HG03439 (cell line): ENCODE data around the gene ISG20.
"Not testable (repeated sequence)": the region's sequence is repeated elsewhere in the genome, so short reads cannot be mapped to it uniquely, and the experiment has no call there.

Experiments used
- ATAC-seq: cut with Tn5 transposase; IDR thresholded peaks from one replicate; pipeline ENCODE4 v1.9.1; 2021; ENCODE audit warnings: mild to moderate bottlenecking, moderate library complexity; ENCODE audit not compliant: unreplicated experiment

Gene ISG20

GRCh38 chr15:88617790-88618189 lies 21.0 kb upstream of the ISG20 start:
- ATAC-seq, result no peak

- ATAC-seq, result no peak
Measured at GRCh38 chr15:88618686-88619085, 20.1 kb upstream of the ISG20 start.

- no peak for ATAC-seq
Measured at GRCh38 chr15:88619796-88620195, 19.0 kb upstream of the ISG20 start.

- ATAC-seq, result peak; percentile 89
Measured at GRCh38 chr15:88620995-88621772, 17.6 kb upstream of the ISG20 start, which contains the start of gene AEN. Gene AEN (plus strand): TSS chr15:88621340. CDS start chr15:88626210, 4,870 bp downstream.

- no peak for ATAC-seq
Measured at GRCh38 chr15:88621789-88622604, 16.8 kb upstream of the ISG20 start.

GRCh38 chr15:88622605-88622975 lies 16.2 kb upstream of the ISG20 start:
- no peak for ATAC-seq

GRCh38 chr15:88623061-88623460 lies 15.8 kb upstream of the ISG20 start:
- ATAC-seq, result no peak

GRCh38 chr15:88623632-88624031 lies 15.2 kb upstream of the ISG20 start:
- no peak for ATAC-seq

GRCh38 chr15:88624156-88624970 lies 14.5 kb upstream of the ISG20 start:
- peak; percentile 35 for ATAC-seq

- no peak for ATAC-seq
Measured at GRCh38 chr15:88624971-88625490, 13.8 kb upstream of the ISG20 start.

- ATAC-seq, result no peak
Measured at GRCh38 chr15:88625943-88626741, 12.7 kb upstream of the ISG20 start.

- no peak for ATAC-seq
Measured at GRCh38 chr15:88627463-88627862, 11.4 kb upstream of the ISG20 start.

GRCh38 chr15:88628018-88628654 lies 10.7 kb upstream of the ISG20 start:
- no peak for ATAC-seq

- no peak for ATAC-seq
Measured at GRCh38 chr15:88629071-88629470, 9.7 kb upstream of the ISG20 start.

GRCh38 chr15:88630141-88630721 lies 8.6 kb upstream of the ISG20 start:
- ATAC-seq, result no peak

- ATAC-seq, result no peak
Measured at GRCh38 chr15:88630798-88631463, 7.9 kb upstream of the ISG20 start.

- ATAC-seq, result no peak
Measured at GRCh38 chr15:88631464-88632028, 7.3 kb upstream of the ISG20 start.

GRCh38 chr15:88632797-88633196 lies 6.0 kb upstream of the ISG20 start:
- not testable (repeated sequence) for ATAC-seq
